Adrenal gland (tissue), 5 donors: ENCODE measurements around the gene EFCC1.
A peak's percentile ranks its signal among the peaks of the same experiment; 100 is the strongest.

ENCODE experiments used
- CTCF ChIP-seq, 6 experiments: fragments of 450-650 bp in 4 of 6; fragments of 200-600 bp in 2 of 6; sonication (generic) in 1 of 6; IDR thresholded peaks; 1 replicate in 5 of 6; 2 replicates in 1 of 6; pipeline versions ENCODE4 v1.5.1 to v1.8.0; 2016 to 2021; ENCODE audit warnings: antibody characterized with exemption in 6 of 6, mild to moderate bottlenecking in 2 of 6, moderate library complexity in 1 of 6
- POLR2A ChIP-seq, 2 donors: fragments of 450-650 bp; IDR thresholded peaks; one replicate each; pipeline ENCODE4 v1.6.1; 2017; ENCODE audit warnings: antibody characterized with exemption in 2 of 2, mild to moderate bottlenecking in 2 of 2, moderate library complexity in 1 of 2
- donor health status: DM: no; HTN: no; CAD: no.

GRCh38 chr3:129003578-129004112, 2.5 kb downstream of the EFCC1 start:
- TF ChIP-seq CTCF (IDR thresholded peaks at IDR 0.05) (peak in 2 of 6 experiments; percentile 20 to 28), POLR2A (IDR thresholded peaks at IDR 0.05) (no peak)
